GM18507 (cell line): ENCODE results near the gene EQTN.
"Not testable (repeated sequence)": the region's sequence is repeated elsewhere in the genome, so short reads cannot be mapped to it uniquely, and the experiment has no call there.

Experiments
- DNase-seq: peaks from one replicate; pipeline ENCODE4 v3.0.0; 2011; ENCODE audit warnings: low read depth; ENCODE audit not compliant: insufficient read length; ENCODE audit errors: extremely low spot score
- FAIRE-seq: peaks from 2 replicates; lab custom pipeline; 2011; peaks lifted over from hg19 to GRCh38; lab: Jason Lieb, UNC

The EQTN gene

DNA sequence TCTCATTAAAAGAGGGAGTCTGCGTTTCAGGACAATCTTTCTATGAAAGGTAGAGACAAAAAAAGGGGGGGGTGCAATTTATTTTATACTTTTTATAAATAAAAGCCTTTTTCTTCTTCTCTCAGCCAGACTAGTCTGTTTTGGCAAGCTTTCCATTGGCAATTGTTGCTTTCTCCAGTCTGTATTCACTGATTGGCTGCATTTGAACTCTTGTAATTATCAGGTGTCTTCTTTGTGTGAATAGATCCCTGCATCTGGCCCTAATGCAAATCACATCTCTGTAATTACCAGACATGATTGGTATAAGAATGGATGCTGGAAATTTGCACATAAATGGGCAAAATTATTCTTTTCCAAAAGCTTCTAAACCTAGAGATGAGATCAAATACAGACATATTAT lies 7.6 kb upstream of the EQTN start:
- FAIRE-seq (no peak), DNase-seq (no peak)

DNA sequence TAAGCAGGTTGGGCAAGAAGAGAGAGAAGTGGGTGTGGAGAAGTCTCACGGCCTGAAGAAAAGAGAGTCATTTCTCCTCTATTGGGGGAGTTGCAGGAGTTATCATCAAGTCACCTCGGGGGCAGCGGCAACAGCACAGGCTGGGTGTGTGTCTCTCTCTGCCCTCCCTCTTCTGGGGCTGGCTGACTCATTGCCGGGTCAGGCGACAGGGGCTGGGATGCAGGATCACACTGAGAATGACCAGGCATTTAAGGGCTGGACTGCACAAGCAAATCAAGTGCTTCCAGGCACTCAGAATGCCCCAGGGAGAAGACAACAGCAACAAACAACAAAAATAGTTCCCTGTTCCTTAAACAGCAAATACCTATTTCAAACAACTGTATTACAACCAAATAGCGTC lies 6.3 kb upstream of the EQTN start:
- no peak for FAIRE-seq
- DNase-seq, result no peak

DNA sequence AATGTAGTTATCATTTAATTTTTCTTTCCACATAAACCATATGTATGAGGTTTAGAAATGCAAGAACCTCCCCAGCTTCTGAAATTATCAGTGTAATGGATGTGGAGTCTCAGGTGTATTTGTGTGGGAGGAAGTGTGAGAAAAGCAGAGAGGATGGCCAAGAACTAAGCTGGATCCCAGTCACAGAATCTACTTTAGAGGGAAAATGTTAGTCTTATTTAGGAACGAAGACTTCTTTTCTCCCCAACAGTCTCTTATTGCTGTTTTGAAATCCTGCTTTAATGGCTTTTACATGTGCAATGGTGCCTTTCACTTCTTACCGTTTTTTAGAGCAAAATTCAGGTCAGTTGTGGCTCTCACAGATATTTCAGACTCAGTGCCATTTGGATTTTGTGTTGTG lies 3.0 kb downstream of the EQTN start:
- no peak for FAIRE-seq
- DNase-seq, result no peak

DNA sequence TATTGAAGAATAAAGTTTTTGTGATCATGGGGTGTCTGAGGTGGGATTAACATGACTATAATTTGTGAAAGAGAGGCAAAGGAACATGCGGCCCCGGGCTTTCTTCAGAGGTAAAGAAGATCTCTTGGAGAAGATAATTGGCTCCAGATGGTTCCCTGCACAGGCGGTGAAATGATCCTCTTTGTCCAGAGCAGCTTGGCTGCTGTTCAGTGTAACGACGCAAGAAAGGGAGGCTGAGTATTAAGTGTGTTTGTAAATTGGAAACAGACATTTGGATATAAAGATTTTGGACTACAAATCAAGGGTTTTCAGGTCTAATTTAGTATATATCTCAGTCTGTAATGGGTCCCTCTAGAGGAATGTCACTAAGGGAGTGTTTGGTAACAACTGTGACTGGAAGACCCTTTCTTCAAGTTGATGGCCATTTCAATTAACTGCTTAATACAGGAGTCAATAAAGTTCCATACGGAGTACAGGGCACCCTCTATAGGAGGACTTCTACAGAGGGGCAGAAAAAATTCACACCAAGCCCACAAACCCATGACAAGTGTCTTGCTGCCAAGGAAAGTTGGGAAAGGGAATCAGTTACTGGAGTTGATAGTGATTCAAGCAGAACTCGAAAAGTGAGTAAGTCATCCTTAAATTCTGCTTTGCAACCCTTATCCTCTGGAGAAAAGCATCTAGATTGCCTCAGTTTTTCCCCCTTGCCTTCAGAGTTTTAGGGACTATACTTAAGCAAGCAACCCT lies 4.1 kb downstream of the EQTN start:
- FAIRE-seq (no peak), DNase-seq (no peak)

DNA sequence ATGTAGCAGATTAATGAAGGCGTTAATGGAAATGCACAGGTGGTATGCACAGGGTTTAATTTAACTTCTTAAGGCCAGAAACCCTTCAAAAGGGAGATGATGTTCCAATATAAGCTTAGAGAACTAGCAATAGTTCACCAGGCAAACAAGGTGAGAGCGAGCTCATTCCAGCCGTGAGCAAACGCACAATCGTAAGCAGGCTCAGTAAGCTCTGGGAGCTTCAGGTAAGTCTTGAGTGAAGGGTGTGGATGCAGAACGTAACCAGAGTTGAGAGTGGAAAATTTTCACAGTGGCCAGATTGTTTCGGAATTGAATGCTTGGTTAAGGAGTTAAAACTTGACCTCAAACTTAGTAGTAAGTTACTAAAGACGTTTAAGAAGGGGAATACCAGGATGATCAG lies 5.7 kb downstream of the EQTN start:
- FAIRE-seq, result no peak

DNA sequence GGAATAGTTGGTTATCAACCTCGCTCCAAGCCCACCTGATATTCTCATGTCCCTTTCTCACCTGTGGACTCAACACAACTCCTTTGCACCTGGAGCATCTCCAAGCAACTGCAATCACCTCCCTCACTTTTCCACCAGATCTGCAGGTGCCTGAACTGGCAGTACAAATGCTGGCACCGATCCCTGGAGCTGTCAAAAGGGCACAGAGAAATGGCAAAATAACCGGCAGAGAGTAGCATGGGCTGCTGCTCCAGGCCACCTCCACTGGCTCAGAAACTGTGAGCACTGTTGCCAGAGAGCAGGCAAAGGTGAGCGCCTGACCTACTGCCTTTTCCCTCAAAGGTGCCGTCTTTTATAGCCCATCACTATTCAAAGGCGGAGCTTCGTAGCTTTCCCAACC lies 14.7 kb downstream of the EQTN start:
- FAIRE-seq (no peak), DNase-seq (no peak)

More for the DNA sequence above, 5.7 kb downstream of the EQTN start:
- DNase-seq, result no peak

DNA sequence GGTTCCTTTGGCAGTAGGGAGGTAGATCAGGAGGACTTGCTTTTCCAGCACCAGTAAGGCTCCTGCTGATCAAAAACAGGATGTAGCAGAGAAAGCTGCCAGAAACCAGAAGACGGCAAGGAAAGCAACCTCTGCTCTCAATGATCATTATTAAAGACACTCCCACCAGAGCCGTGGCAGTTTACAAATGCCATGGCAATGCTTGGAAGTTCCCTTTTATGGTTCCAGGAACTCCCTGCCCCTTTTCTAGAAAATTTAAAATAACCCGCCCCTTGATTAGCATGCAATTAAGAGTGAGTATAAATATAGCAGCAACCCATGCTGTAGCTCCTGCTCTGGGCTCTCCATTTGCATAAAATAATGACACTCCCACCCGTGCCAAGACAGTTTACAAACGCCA lies 16.1 kb downstream of the EQTN start:
- FAIRE-seq (no peak), DNase-seq (no peak)

DNA sequence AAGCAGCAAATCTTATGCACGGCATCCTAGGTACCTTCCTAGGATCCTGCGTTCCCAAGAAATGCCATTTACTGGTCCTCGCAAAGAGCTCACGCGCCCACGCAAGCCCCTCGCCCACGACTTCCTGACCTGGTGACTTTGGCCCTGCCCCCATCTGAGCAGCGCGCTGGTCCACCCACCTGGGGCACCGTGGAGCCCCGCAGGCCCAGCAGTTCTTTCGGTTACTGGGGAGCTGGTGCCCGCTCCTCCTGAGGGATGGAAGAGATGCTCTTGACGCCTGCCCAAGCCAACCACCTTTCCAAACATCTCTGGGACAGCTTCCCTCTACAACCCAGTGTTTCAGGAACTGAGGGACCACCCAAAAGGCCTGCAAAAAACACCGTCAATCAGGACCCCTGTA lies 16.7 kb downstream of the EQTN start:
- DNase-seq (no peak), FAIRE-seq (no peak)

DNA sequence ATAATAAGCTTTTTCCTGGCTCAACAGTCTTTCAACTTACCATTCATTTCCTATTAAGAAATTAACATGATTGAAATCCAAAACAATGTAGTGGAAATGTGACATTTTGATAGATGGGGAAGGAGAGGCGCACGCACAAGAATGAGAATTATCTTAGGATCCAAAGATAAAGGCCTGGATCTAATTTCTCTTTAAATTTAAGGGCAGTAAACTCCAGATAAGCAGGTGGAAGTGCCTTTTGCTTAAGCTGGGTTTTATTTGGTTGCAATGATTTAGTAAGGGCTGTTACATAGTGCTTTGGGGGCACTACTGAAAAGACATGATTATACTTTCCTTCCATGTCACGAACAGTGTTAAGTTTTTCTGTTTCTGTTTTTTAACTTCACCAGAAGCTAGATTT lies 17.3 kb downstream of the EQTN start:
- FAIRE-seq, result no peak
- DNase-seq, result no peak

DNA sequence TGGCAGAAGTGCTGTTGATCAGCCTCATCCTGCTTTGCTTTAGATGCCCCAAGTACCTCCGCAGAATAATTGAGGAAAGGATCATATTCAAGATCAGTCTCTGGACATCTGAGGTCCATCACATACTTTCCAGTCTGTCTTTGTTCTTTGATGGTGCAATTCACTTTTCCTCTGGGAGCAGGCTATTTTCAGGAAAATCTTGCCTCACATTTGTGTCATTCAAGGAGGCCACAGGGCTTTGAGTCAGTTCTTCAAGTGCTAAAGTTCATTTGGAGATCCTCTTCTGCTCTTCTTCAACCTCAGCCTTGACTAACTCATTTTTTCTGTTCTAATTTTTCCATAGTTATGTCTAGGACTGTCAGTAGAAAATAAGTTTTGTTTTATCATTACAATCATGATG lies 18.6 kb downstream of the EQTN start:
- DNase-seq, result no peak
- FAIRE-seq, result no peak

DNA sequence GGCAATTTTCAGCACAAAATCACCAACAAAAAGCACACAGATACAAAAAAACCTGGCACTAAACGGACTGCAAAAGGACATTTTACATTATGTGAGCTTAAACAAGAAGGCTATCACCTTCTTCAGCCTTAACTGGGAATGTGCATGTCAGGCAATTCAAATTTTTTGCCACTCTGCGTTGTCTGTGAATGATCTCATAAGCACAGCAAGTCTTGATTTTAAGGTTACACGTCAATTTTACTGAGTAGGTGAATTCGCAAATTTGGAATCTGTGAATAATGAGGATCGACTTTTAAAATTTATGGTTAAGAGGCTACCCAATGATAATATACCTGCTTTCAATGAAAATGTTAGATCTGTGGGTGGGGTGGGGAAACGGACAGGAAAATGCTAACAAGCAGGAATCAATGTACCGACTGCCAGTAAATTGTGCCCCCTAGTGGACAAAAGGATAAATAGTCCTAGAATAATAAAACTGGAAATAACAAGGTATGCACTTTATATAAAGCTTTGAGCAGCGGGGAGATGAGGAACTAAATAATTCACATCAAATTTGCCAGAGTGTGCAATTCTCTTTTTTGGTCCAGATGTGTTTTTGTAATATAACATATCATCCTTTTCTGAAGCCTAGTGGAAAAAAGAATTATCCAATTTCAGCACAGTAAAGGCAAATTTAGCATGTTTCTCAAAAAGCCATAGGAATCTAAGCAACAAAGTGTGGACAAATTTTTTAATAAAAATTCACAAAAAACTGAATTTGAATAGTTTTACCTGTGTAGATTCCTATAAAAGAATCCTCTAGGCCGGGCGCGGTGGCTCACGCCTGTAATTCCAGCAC lies 20.5 kb downstream of the EQTN start:
- peak; percentile 81 for FAIRE-seq

DNA sequence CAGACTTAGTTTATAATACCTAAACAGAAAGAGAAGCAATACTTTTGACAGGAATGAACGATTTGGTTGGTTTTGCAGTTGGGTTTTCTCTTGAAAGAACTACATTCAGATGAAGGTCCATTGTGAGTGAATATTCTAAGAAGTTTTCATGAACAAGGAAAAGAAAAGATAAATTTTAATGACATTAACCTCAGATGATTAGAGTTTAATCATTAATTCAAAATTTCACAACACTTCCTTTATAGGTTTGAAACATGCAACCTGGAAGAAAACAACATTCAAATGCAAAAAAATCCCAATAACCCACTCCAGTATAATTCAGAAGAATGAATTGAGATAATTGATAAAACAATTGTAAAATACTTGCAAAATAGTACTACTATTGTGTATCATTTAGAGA lies 23.8 kb downstream of the EQTN start:
- DNase-seq (no peak), FAIRE-seq (no peak)

More for the DNA sequence above, 20.5 kb downstream of the EQTN start:
- DNase-seq, result peak; percentile 25

DNA sequence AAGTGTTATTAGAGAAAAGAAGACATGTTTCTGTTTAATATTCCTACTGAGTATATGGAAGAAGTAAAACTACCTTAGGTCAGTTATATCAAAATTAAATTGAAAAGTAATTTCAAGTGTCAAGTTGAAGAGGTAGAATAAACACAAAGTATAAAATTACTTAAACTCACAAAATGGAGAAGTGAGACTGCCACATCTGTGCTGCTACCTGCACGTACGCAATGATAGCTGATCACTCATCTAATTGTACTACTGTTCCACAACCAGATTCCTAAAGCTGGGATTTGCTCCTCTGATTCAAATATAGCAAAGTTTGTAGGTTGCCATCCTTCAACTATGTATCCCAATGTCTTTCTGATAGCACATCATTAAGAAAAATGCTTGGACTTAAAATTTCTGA lies 24.8 kb downstream of the EQTN start:
- FAIRE-seq, result peak; percentile 12
- DNase-seq, result no peak

DNA sequence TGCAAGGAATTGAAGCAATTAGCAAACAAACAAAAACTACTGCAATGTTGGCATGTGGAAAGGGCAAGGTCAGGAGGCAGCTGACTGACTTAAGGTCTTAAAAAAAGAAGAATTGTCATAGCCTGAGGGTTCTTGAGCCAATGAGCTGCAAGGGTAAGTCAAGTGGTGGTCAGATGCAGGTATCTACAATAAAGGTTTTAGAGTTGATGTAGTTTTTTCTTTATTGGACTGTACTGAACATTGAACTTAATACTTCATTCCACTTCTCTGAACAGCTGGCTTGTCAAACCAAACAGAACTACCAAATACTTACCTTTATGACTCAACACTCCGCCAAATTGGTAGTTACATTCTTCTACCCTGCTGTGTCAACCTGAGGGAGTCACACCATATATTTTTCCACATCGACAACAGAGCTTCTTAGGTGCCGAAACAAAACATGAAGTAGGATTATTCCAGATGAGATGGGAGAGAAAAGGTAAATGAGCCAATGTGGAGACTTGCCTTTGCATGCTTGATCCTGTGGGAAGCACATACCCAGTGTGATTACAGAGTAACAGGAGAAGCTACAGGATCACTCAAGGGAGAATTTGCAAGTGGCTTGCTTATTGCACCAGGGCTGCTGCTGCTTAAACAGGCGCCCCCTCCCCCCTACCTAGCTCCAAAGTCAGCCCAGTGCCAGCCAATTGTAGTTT lies 35.3 kb downstream of the EQTN start:
- FAIRE-seq, result no peak
- no peak for DNase-seq

DNA sequence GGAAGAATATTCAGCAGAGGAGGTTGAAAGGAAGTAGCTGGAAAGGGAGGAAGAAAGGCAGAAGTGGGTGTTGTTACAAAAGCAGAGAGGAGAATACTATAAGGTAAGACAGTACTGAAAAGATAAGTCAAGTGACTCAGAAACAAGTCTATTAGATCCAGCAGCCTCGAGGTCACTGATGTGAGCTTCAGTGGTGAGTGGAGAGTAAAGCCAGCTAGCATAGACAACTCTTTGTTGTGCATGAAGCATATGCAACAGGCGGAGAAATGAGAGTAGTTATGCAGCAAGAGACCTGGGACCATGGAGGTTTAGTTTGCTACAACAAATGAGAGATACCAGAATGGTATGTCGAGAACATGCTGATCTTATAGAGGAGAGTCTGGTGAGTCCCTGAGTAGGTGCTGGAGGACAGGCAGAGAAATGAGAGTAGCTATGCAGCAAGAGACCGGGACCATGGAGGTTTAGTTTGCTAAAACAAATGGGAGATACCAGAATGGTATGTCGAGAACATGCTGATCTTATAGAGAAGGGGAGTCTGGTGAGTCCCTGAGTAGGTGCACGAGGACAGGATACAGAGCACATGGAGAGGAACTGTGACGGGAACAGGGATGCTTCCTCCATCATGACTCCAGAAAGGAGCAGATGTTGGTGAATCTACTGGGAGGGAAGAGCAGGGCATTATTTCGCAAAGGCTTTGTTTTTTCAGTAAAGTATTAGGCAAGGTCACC lies 36.0 kb downstream of the EQTN start:
- FAIRE-seq, result no peak
- no peak for DNase-seq

DNA sequence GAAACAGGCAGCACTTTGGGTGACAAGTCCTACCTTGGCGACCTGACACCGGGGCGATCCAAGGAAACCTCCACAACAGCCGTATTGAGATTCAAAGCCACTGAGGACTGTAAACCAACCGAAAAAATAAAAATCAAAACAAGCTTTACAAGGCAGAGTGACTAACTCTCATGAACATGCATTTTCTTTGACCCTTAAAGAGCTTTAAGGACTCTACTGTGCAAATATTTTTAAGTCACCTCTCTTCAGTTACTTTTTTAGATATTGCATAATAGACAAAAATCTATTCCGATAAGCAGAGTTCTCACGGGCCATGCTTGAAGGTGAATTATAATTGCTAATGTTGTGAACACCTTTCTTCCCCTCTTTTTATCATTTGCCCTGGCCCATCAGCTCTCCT lies 38.3 kb downstream of the EQTN start:
- FAIRE-seq (no peak), DNase-seq (no peak)

DNA sequence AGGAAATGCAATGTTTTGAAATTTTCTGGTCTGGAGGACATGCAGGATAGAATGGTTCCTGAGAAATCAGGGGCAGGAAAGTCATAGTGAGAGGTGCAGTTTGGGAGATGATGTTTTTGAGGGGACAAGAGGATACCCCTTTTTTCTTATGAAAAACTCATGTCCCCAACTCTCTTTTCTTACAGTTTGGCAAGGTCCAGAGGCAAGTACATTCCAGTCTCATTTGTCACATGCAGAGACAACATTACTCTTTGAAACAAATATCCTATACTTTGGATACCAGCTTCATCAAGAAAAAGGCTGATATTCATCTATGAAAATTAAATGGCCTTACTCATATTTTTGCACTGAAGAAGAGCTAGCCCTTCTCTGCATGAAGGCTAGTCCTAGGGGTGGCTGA lies 48.2 kb downstream of the EQTN start:
- DNase-seq, result no peak
- FAIRE-seq, result no peak

DNA sequence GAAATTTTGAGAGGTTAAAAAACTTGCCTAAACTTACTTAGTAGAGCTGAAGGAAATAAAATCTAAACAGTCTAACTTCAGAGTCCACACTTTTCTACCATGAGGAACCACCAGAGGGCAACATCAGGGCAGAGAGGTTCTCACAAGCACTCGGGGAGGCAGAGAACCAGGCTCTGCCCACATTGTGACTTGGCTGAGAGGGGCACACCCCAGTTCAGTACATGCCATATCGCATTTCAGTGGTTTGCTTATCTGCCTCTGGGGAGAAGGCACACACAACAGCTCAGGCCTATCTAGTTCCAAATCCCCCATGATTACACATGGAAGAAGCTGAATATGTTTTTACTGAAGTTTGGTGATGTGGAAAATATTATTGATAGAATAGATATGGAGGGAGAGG lies 49.2 kb downstream of the EQTN start:
- DNase-seq, result no peak
- peak; percentile 67 for FAIRE-seq

DNA sequence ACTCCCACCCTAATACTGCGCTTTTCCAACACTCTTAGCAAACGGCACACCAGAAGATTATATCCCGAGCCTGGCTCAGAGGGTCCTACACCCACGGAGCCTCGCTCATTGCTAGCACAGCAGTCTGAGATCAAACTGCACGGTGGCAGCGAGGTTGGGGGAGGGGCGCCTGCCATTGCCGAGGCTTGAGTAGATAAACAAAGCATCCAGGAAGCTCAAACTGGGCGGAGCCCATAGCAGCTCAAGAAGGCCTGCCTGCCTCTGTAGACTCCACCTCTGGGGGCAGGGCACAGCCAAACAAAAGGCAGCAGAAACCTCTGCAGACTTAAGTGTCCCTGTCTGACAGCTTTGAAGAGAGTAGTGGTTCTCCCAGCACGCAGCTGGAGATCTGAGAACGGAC lies 57.3 kb downstream of the EQTN start:
- DNase-seq, FAIRE-seq: not testable (repeated sequence)
